Endothelial cell of umbilical vein (primary cell): ENCODE data around the gene CTAG1A. TPM values are rescaled to one million over a fixed set of nuclear protein-coding genes. Genes with fewer than 3 reads are reported as not detected.
"Not testable (repeated sequence)": the region's sequence is repeated elsewhere in the genome, so short reads cannot be mapped to it uniquely, and the experiment has no call there.

Experiments used
- BruUV-seq: library from RNA; stranded (reverse); fragments of 400-500 nt; replicated peaks from 2 replicates; lab custom pipeline; 2021; lab: Mats Ljungman, UMichigan
- CTCF ChIA-PET: fragments of 300-600, 350-600 bp; sonication (Branson Sonifier 250); formaldehyde crosslinking; loops from one replicate; lab custom pipeline; 2021; ENCODE audit warnings: antibody characterized with exemption, inconsistent platforms; lab: Charles Lee
- POLR2A ChIA-PET: fragments of 300-600, 350-600 bp; sonication (Branson Sonifier 250); formaldehyde crosslinking; loops from one replicate; lab custom pipeline; 2021; ENCODE audit warnings: antibody characterized with exemption, inconsistent platforms; lab: Charles Lee
- DNase-seq: peaks from one replicate; pipeline ENCODE4 v3.0.0-alpha.2; 2011; ENCODE audit warnings: low read depth, low spot score
- FAIRE-seq: peaks from 2 replicates; lab custom pipeline; 2011; peaks lifted over from hg19 to GRCh38; lab: Jason Lieb, UNC
- H2AFZ ChIP-seq: 2 replicates; pipeline ENCODE4 v1.6.0; 2012; ENCODE audit warnings: low read depth, low read length, control low read depth, inconsistent platforms
- H3K27ac ChIP-seq: 2 replicates; pipeline ENCODE4 v1.5.1; 2011; ENCODE audit warnings: low read depth, mild to moderate bottlenecking, control low read depth, low read length, moderate library complexity; ENCODE audit not compliant: insufficient read depth
- H3K27me3 ChIP-seq, 2 experiments: 2 replicates each; pipeline versions ENCODE4 v1.6.0 to v1.6.1; 2011; ENCODE audit warnings: low read length in 2 of 2, mixed read lengths in 1 of 2; ENCODE audit not compliant: control insufficient read depth in 2 of 2, insufficient read depth in 2 of 2
- H3K36me3 ChIP-seq, 2 experiments: 2 replicates in 1 of 2; 3 replicates in 1 of 2; pipeline ENCODE4 v1.5.1; 2011; ENCODE audit warnings: low read length in 2 of 2, mild to moderate bottlenecking in 1 of 2, moderate library complexity in 1 of 2; ENCODE audit not compliant: control insufficient read depth in 2 of 2, insufficient read depth in 2 of 2; ENCODE audit errors: extremely low read depth in 1 of 2
- H3K4me1 ChIP-seq: 3 replicates; pipeline ENCODE4 v1.5.1; 2011; ENCODE audit warnings: mild to moderate bottlenecking, low read length; ENCODE audit not compliant: control insufficient read depth, insufficient read depth; ENCODE audit errors: extremely low read depth
- H3K4me2 ChIP-seq: 2 replicates; pipeline ENCODE4 v1.6.1; 2011; ENCODE audit warnings: low read length, control low read depth, mixed read lengths; ENCODE audit not compliant: insufficient read depth
- H3K4me3 ChIP-seq, 3 experiments: fragments of 200-600 bp in 1 of 3; sonication (generic), shearing (Covaris generic) in 1 of 3; replicated peaks in 1 of 3; 2 replicates each; pipeline ENCODE4 v1.5.1; 2011 to 2016; ENCODE audit warnings: control low read depth in 3 of 3, low read length in 3 of 3, mild to moderate bottlenecking in 2 of 3, inconsistent platforms in 1 of 3, low read depth in 1 of 3, moderate library complexity in 1 of 3; ENCODE audit not compliant: insufficient read depth in 1 of 3
- H3K79me2 ChIP-seq: 2 replicates; pipeline ENCODE4 v1.6.0; 2012; ENCODE audit warnings: low read length, inconsistent platforms; ENCODE audit not compliant: control insufficient read depth, insufficient read depth
- H3K9ac ChIP-seq: replicated peaks from 2 replicates; pipeline ENCODE3; 2011; ENCODE audit warnings: low read length, control low read depth; ENCODE audit not compliant: insufficient read depth; ENCODE audit errors: extremely low read depth
- H3K9me1 ChIP-seq: replicated peaks from 3 replicates; pipeline ENCODE4 v1.6.0; 2011; ENCODE audit warnings: mild to moderate bottlenecking, low read length; ENCODE audit not compliant: control insufficient read depth, insufficient read depth; ENCODE audit errors: extremely low read depth
- H3K9me3 ChIP-seq: replicated peaks from 2 replicates; pipeline ENCODE4 v1.5.1; 2012; ENCODE audit warnings: low read length, inconsistent platforms; ENCODE audit not compliant: control insufficient read depth, insufficient read depth
- H4K20me1 ChIP-seq: replicated peaks from 2 replicates; pipeline ENCODE3; 2011; ENCODE audit warnings: mild to moderate bottlenecking, low read length; ENCODE audit not compliant: control insufficient read depth, insufficient read depth; ENCODE audit errors: extremely low read depth
- CTCF ChIP-seq, 2 donors: IDR thresholded peaks; 1 replicate in 1 of 2; 2 replicates in 1 of 2; pipeline ENCODE4 v1.5.1; 2011; ENCODE audit warnings: low read length in 2 of 2, mild to moderate bottlenecking in 2 of 2, moderate library complexity in 2 of 2, control low read depth in 1 of 2, inconsistent platforms in 1 of 2, low read depth in 1 of 2; ENCODE audit not compliant: insufficient read depth in 1 of 2; ENCODE audit errors: extremely low read depth in 1 of 2
- EZH2 ChIP-seq: IDR thresholded peaks from 2 replicates; pipeline ENCODE4 v1.6.1; 2012; ENCODE audit warnings: borderline replicate concordance, low read depth, mild to moderate bottlenecking, moderate library complexity, low read length, inconsistent platforms; ENCODE audit not compliant: severe bottlenecking
- FOS ChIP-seq: IDR thresholded peaks from 2 replicates; pipeline ENCODE4 v1.6.1; 2011; ENCODE audit warnings: mild to moderate bottlenecking, low read length, moderate library complexity, borderline replicate concordance; ENCODE audit not compliant: insufficient read depth
- GATA2 ChIP-seq: IDR thresholded peaks from 2 replicates; pipeline ENCODE4 v1.7.0; 2011; ENCODE audit warnings: low read depth, mild to moderate bottlenecking, moderate library complexity, mixed read lengths, low read length; ENCODE audit not compliant: insufficient read length, insufficient read depth
- JUN ChIP-seq: IDR thresholded peaks from 2 replicates; pipeline ENCODE4 v1.6.1; 2011; ENCODE audit warnings: borderline replicate concordance, low read depth; ENCODE audit not compliant: insufficient read length, insufficient read depth
- MYC ChIP-seq: IDR thresholded peaks from one replicate; pipeline ENCODE4 v1.6.1; 2011; ENCODE audit warnings: mild to moderate bottlenecking, low read depth, low read length
- POLR2A ChIP-seq: IDR thresholded peaks from 2 replicates; pipeline ENCODE4 v1.6.1; 2012; ENCODE audit warnings: low read depth, mild to moderate bottlenecking, control low read depth, low read length
- POLR2AphosphoS5 ChIP-seq: IDR thresholded peaks from 2 replicates; pipeline ENCODE4 v1.6.1; 2012; ENCODE audit warnings: low read depth, mild to moderate bottlenecking, control low read depth, low read length, moderate library complexity; ENCODE audit not compliant: insufficient read depth
- dilution Hi-C: fragments of 300-500 bp; cut with MboI; formaldehyde crosslinking; loops from one replicate; pipeline ENCODE4 v1.15.0; 2019; ENCODE audit warnings: low sequenced_read_pairs; ENCODE audit not compliant: extremely low pct_ligation_motif_present
- intact Hi-C: fragments of 100-400 bp; cut with micrococcal nuclease; formaldehyde crosslinking; loops from one replicate; pipeline ENCODE4 v1.10.0; 2022
- polyA plus RNA-seq, 4 experiments: library from polyadenylated mRNA; depleted of rRNA in 3 of 4; stranded (reverse) in 3 of 4; unstranded in 1 of 4; fragments of >200 nt; gene quantifications; 2 replicates each; pipeline versions ENCODE4 v1.2.1 to v1.2.3, GENCODE V29; 2011 to 2012; ENCODE audit warnings: missing spikeins in 1 of 4
- total RNA-seq: library from RNA; stranded (reverse); gene quantifications from 2 replicates; pipeline ENCODE4 v1.2.3, GENCODE V29; 2021
- TF ChIP-seq, protein P1 (sequence below): IDR thresholded peaks from 2 replicates; pipeline ENCODE4 v1.6.1; 2011; ENCODE audit not compliant: insufficient read depth, insufficient read length

CTAG1A gene
- total and polyA plus RNA-seq, 2 donors (not counting 3 experiments of a cell fraction or from before 2014, with no cell fraction given) = not detected

GRCh38 chrX:154549766-154550165 lies 35.2 kb upstream of the CTAG1A start:
- Histone ChIP-seq H3K4me2 (no peak overlapping the region), H3K9me1 (no peaks in the 10 kb centered on the region), H3K9me3 (no peaks in the 10 kb centered on the region), H3K4me1 (peaks cover 7% of the 10 kb centered on the region), H4K20me1 (no peaks in the 10 kb centered on the region), H3K79me2 (peaks cover 44% of the 10 kb centered on the region), H3K27ac (no peak overlapping the region), H3K9ac (no peak overlapping the region), H3K27me3 (no peaks in the 10 kb centered on the region), H3K4me3 (no peak overlapping the region), H2AFZ (no peak overlapping the region), H3K36me3 (peaks cover 0 to 11% of the 10 kb centered on the region in 2 experiments)
- TF ChIP-seq FOS = no peak
- no peak for TF ChIP-seq POLR2AphosphoS5
- no peak for TF ChIP-seq EZH2
- TF ChIP-seq, protein P1, sequence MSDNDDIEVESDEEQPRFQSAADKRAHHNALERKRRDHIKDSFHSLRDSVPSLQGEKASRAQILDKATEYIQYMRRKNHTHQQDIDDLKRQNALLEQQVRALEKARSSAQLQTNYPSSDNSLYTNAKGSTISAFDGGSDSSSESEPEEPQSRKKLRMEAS = no peak
- no peak for TF ChIP-seq GATA2
- TF ChIP-seq MYC = no peak
- TF ChIP-seq POLR2A = no peak
- TF ChIP-seq JUN = no peak
- no peak for TF ChIP-seq CTCF (IDR thresholded peaks at IDR 0.05; ENCODE audit: extremely low read depth in 1 of 2, insufficient read depth in 1 of 2, low read depth in 1 of 2, low read length in 2 of 2)
- ChIA-PET CTCF (no interaction called here), POLR2A (no interaction called here)
- intact Hi-C loops (no loop called here), dilution Hi-C loops (no loop called here)
- BruUV-seq = no TSS peak
- FAIRE-seq (no peak), DNase-seq (no peak)

DNA sequence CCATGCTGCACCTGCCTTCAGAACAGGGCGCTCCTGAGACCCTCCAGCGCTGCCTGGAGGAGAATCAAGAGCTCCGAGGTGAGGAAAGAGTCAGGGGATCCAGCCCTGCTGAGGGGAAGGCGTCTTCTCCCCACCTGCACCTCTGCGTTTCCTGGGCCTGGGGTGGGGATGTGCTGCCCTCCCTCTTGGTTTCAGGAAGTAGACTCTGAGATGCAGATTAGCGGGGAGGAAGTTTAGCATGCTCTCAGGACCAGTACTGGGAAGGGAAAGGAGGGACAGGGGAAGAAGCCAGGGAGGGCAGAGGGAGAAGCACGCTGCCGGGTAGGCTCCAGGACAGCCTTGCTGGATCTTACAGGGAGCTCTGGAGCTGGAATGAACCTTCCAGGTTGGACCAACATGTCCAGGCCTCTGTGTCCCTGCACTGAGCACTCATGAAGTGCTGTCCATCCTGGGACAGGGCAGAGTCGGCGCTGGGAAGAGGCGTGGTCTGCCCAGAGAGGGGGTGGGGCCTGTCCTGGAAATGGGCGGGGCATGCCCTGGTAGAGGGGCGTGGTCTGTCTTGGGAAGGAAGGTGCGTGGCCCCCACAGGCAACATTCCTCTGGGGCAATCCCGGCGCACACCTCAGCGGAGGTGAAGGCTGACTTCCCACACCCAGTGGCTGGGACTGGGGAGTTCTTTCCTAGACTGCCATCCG lies 32.7 kb upstream of the CTAG1A start:
- H2AFZ ChIP-seq, H3K27me3 ChIP-seq, POLR2A ChIA-PET, DNase-seq, H3K4me2 ChIP-seq, H3K9me1 ChIP-seq, H3K9me3 ChIP-seq, H3K4me3 ChIP-seq, intact Hi-C loops, dilution Hi-C loops, BruUV-seq, H4K20me1 ChIP-seq, H3K9ac ChIP-seq, CTCF ChIA-PET, H3K4me1 ChIP-seq, H3K27ac ChIP-seq: not testable (repeated sequence)
- H3K79me2 ChIP-seq = peaks cover 28% of the 10 kb centered on the region
- H3K36me3 ChIP-seq = peaks cover 0 to 14% of the 10 kb centered on the region in 2 experiments
- FAIRE-seq = peak; percentile 73
